Stimulated activated CD4-positive, alpha-beta T cell treated with anti-CD3 and anti-CD28 coated beads, TNF-alpha, amount 100 ng/mL, for 24 hours (primary cell): Measurements from ENCODE around the gene SMARCC2.
A peak's percentile ranks its signal among the peaks of the same experiment; 100 is the strongest.

Experiments used
- DNase-seq, 3 experiments: peaks; one replicate each; pipeline ENCODE4 v3.0.0-alpha.2; 2020; ENCODE audit warnings: low read depth in 3 of 3

Gene SMARCC2

GRCh38 chr12:56152132-56152755, 37.0 kb downstream of the SMARCC2 start, which contains the start of gene MYL6B:
Gene MYL6B, plus strand, starts transcription at chr12:56152587. Its CDS starts 1,332 bp downstream, at chr12:56153919.
- DNase-seq: peak; percentile 86 to 95 (median 90)

- DNase-seq: peak; percentile 41 to 67 (median 64)
Observed at GRCh38 chr12:56151672-56152131, 37.6 kb downstream of the SMARCC2 start.

GRCh38 chr12:56150563-56150962, 38.7 kb downstream of the SMARCC2 start:
- no peak for DNase-seq

- no peak for DNase-seq
Observed at GRCh38 chr12:56146492-56147460, 42.5 kb downstream of the SMARCC2 start.

- no peak for DNase-seq
Observed at GRCh38 chr12:56145217-56145616, 44.1 kb downstream of the SMARCC2 start.

- DNase-seq: no peak
Observed at GRCh38 chr12:56143870-56144269, 45.4 kb downstream of the SMARCC2 start.

GRCh38 chr12:56143217-56143616, 46.1 kb downstream of the SMARCC2 start:
- DNase-seq: no peak

- no peak for DNase-seq
Observed at GRCh38 chr12:56141946-56142784, 47.1 kb downstream of the SMARCC2 start.

- DNase-seq: no peak
Observed at GRCh38 chr12:56137853-56138571, 51.3 kb downstream of the SMARCC2 start.

- no peak for DNase-seq
Observed at GRCh38 chr12:56134897-56135296, 54.4 kb downstream of the SMARCC2 start.

GRCh38 chr12:56130876-56131275, 58.4 kb downstream of the SMARCC2 start:
- DNase-seq: no peak

- no peak for DNase-seq
Observed at GRCh38 chr12:56129942-56130495, 59.3 kb downstream of the SMARCC2 start.

- peak in 2 of 3 experiments; percentile 44 to 73 for DNase-seq
Observed at GRCh38 chr12:56129206-56129941, 59.9 kb downstream of the SMARCC2 start.

GRCh38 chr12:56128670-56129205, 60.5 kb downstream of the SMARCC2 start:
- no peak for DNase-seq

- DNase-seq: peak; percentile 93 to 97 (median 97)
Observed at GRCh38 chr12:56127888-56128669, 61.2 kb downstream of the SMARCC2 start, which contains the start of gene ESYT1. Gene ESYT1, plus strand, starts transcription at chr12:56128267. Its CDS starts 53 bp downstream, at chr12:56128320.

GRCh38 chr12:56127485-56127887, 61.8 kb downstream of the SMARCC2 start:
- DNase-seq: no peak

- DNase-seq: no peak
Observed at GRCh38 chr12:56126732-56127239, 62.5 kb downstream of the SMARCC2 start.

- DNase-seq: no peak
Observed at GRCh38 chr12:56124133-56124532, 65.2 kb downstream of the SMARCC2 start.

GRCh38 chr12:56122637-56123036, 66.6 kb downstream of the SMARCC2 start:
- DNase-seq: no peak
